Adrenal gland (tissue), 12 donors: Measurements from ENCODE around the gene PKN1. TPM values are rescaled to one million over a fixed set of nuclear protein-coding genes. Genes with fewer than 3 reads are reported as not detected.

Experiments used
- DNase-seq, 7 donors: peaks; one replicate each; pipeline ENCODE4 v3.0.0-alpha.2; 2019 to 2020
- H3K27ac ChIP-seq, 5 donors: fragments of 200-600 bp; sonication (generic) in 4 of 5; 1 replicate in 3 of 5; 2 replicates in 2 of 5; pipeline versions ENCODE4 v1.5.1 to v1.8.0; 2016 to 2020; ENCODE audit warnings: mild to moderate bottlenecking in 1 of 5
- H3K27me3 ChIP-seq: fragments of 200-600 bp; 2 replicates; pipeline ENCODE4 v1.8.0; 2021
- H3K36me3 ChIP-seq, 2 donors: fragments of 200-600 bp; replicated peaks in 1 of 2; 1 replicate in 1 of 2; 2 replicates in 1 of 2; pipeline versions ENCODE4 v1.5.1 to v1.8.0; 2018 to 2022
- H3K4me1 ChIP-seq, 2 donors: fragments of 200-600 bp; replicated peaks in 1 of 2; 1 replicate in 1 of 2; 2 replicates in 1 of 2; pipeline versions ENCODE4 v1.5.1 to v1.8.0; 2018 to 2021
- H3K4me3 ChIP-seq, 4 donors: fragments of 200-600 bp; sonication (generic) in 3 of 4; one replicate each; pipeline ENCODE4 v1.5.1; 2016 to 2018
- H3K9me3 ChIP-seq, 3 donors: fragments of 200-600 bp; sonication (generic) in 1 of 3; replicated peaks in 1 of 3; 1 replicate in 2 of 3; 2 replicates in 1 of 3; pipeline versions ENCODE4 v1.5.1 to v1.8.0; 2016 to 2021
- CTCF ChIP-seq, 6 experiments: fragments of 450-650 bp in 4 of 6; fragments of 200-600 bp in 2 of 6; sonication (generic) in 1 of 6; IDR thresholded peaks; 1 replicate in 5 of 6; 2 replicates in 1 of 6; pipeline versions ENCODE4 v1.5.1 to v1.8.0; 2016 to 2021; ENCODE audit warnings: antibody characterized with exemption in 6 of 6, mild to moderate bottlenecking in 2 of 6, moderate library complexity in 1 of 6
- POLR2A ChIP-seq, 2 donors: fragments of 450-650 bp; IDR thresholded peaks; one replicate each; pipeline ENCODE4 v1.6.1; 2017; ENCODE audit warnings: antibody characterized with exemption in 2 of 2, mild to moderate bottlenecking in 2 of 2, moderate library complexity in 1 of 2
- WGBS, 4 donors: extraction: QIAGEN DNeasy Blood & Tissue Kit in 2 of 4; methylation state at CpG; one replicate each; pipeline versions ENCODE4 v1.1.5 to v1.1.7; 2013 to 2017; 5-methylcytosine and 5-hydroxymethylcytosine counted together
- intact Hi-C, 2 donors: fragments of 100-400 bp; cut with DNase I; formaldehyde crosslinking; loops; one replicate each; pipeline versions ENCODE4 v1.14.1 to v1.15.0; 2022 to 2023
- polyA plus RNA-seq, 3 donors: library from polyadenylated mRNA; stranded (reverse); fragments of 200-250 nt in 2 of 3; fragments of 350-450 nt in 1 of 3; fragmentation: Illumina TruSeq in 1 of 3; extraction: RNeasy Lipid Tissue Mini Kit (QIAGEN cat#74804) in 1 of 3; gene quantifications; one replicate each; pipeline ENCODE4 v1.2.3, GENCODE V29; 2013 to 2014
- total RNA-seq, 9 donors: library from RNA; depleted of rRNA in 4 of 9; stranded (reverse); fragments of >200 nt in 4 of 9; fragments of 120-200 nt in 1 of 9; fragmentation: NEBNext Ultra II Directional in 1 of 9; extraction: Animal tissue kit (Norgen Biotek cat#: 25700) in 1 of 9; gene quantifications; one replicate each; pipeline versions ENCODE4 v1.1.0 to v1.2.4, GENCODE V29; 2013 to 2023
- donor health status: healthy with polysubstance abuse.
- donor health status: Bipolar disorder and iron deficiency.
- donor health status: DM: yes; HTN: yes; CAD: no.
- donor health status: DM: no; HTN: no; CAD: no.
- donor health status: DM: no; HTN: no; CAD: no.
- donor health status: DM: yes; HTN: yes; CAD: no.

The PKN1 gene
- total and polyA plus RNA-seq, 12 donors, result 27.5 to 209 (median 120) TPM

- Histone ChIP-seq H3K36me3 (peaks cover 0 to 33% of the 10 kb centered on the region in 2 donors), H3K9me3 (no peaks in the 10 kb centered on the region), H3K4me3 (peak overlapping the region; percentile 84 to 98 (median 88)), H3K4me1 (peaks cover 36 to 60% of the 10 kb centered on the region in 2 donors), H3K27me3 (no peaks in the 10 kb centered on the region), H3K27ac (peak overlapping the region in 4 of 5 donors; percentile 99 to 100 (median 100))
- intact Hi-C loops, result no loop called here
- TF ChIP-seq CTCF (IDR thresholded peaks at IDR 0.05) (no peak), POLR2A (IDR thresholded peaks at IDR 0.05) (no peak)
- WGBS, 4 donors, result 7 to 21% (median 14%) methylated on average over 13 to 22 of the region's 22 CpGs
- peak in 1 of 7 donors; percentile 65 for DNase-seq
Measured at GRCh38 chr19:14516746-14517438, 83.8 kb downstream of the PKN1 start.

GRCh38 chr19:14517446-14517839 is 84.3 kb downstream of the PKN1 start:
- Histone ChIP-seq H3K36me3 (peaks cover 0 to 33% of the 10 kb centered on the region in 2 donors), H3K27me3 (no peaks in the 10 kb centered on the region), H3K4me1 (peaks cover 36 to 58% of the 10 kb centered on the region in 2 donors), H3K4me3 (peak overlapping the region; percentile 84 to 98 (median 88)), H3K27ac (peak overlapping the region; percentile 93 to 100 (median 100)), H3K9me3 (no peaks in the 10 kb centered on the region)
- 0 to 1% (median 0%) methylated on average over 1 to 32 of the region's 32 CpGs for WGBS, 4 donors
- DNase-seq, result peak in 4 of 7 donors; percentile 57 to 66 (median 60)
- no peak for TF ChIP-seq CTCF (IDR thresholded peaks at IDR 0.05)
- TF ChIP-seq POLR2A (IDR thresholded peaks at IDR 0.05), result peak in 1 of 2 donors; percentile 6
- intact Hi-C loops, result no loop called here

- Histone ChIP-seq H3K4me1 (peaks cover 36 to 53% of the 10 kb centered on the region in 2 donors), H3K27ac (peak within 1 kb of the TSS; percentile 93 to 100 (median 100)), H3K4me3 (peak within 1 kb of the TSS; percentile 84 to 98 (median 88)), H3K9me3 (no peaks in the 10 kb centered on the region), H3K36me3 (peaks cover 0 to 33% of the 10 kb centered on the region in 2 donors), H3K27me3 (no peaks in the 10 kb centered on the region)
- WGBS, 4 donors, result 0 to 1% (median 0%) methylated on average over 2 to 82 of the region's 82 CpGs
- peak; percentile 78 to 90 (median 82) for DNase-seq
- peak; percentile 98 for TF ChIP-seq POLR2A (IDR thresholded peaks at IDR 0.05)
- TF ChIP-seq CTCF (IDR thresholded peaks at IDR 0.05), result no peak
- intact Hi-C loops, result no loop called here
Measured at GRCh38 chr19:14517840-14518505, 84.9 kb downstream of the PKN1 start, which contains the start of gene DNAJB1. DNAJB1 (minus strand) TSS chr19:14518397; CDS start chr19:14518349, 48 bp downstream.

- H3K36me3 ChIP-seq, result peaks cover 0 to 26% of the 10 kb centered on the region in 2 donors
- H3K4me1 ChIP-seq, result peaks cover 31 to 39% of the 10 kb centered on the region in 2 donors
- no peaks in the 10 kb centered on the region for H3K27me3 ChIP-seq
- 79 to 88% (median 81%) methylated on average over 22 of the region's 22 CpGs for WGBS, 4 donors
- intact Hi-C loops, result no loop called here
- H3K27ac ChIP-seq, result peak overlapping the region; percentile 78 to 100 (median 93)
- H3K4me3 ChIP-seq, result peak overlapping the region in 2 of 4 donors; percentile 8 to 98
- TF ChIP-seq CTCF (IDR thresholded peaks at IDR 0.05) (no peak), POLR2A (IDR thresholded peaks at IDR 0.05) (no peak)
- H3K9me3 ChIP-seq, result no peaks in the 10 kb centered on the region
- peak in 2 of 7 donors; percentile 55 to 59 for DNase-seq
Measured at GRCh38 chr19:14519245-14519859, 86.2 kb downstream of the PKN1 start.
